HEK293T (cell line): ENCODE data around the gene SLC1A4.
"Not testable (repeated sequence)": the region's sequence is repeated elsewhere in the genome, so short reads cannot be mapped to it uniquely, and the experiment has no call there.

ENCODE experiments used
- CTCF ChIA-PET: fragments of 350-600 bp; formaldehyde crosslinking; extraction: SDS; loops from one replicate; lab custom pipeline; 2021; ENCODE audit warnings: antibody characterized with exemption, inconsistent platforms; lab: Yijun Ruan, JAX
- POLR2A ChIA-PET: fragments of 350-600 bp; formaldehyde crosslinking; extraction: SDS; loops from one replicate; lab custom pipeline; 2020; ENCODE audit warnings: antibody characterized with exemption, inconsistent platforms; lab: Yijun Ruan, JAX
- DNase-seq: peaks from one replicate; pipeline ENCODE4 v3.0.0; 2012; ENCODE audit warnings: mixed read lengths; ENCODE audit errors: extremely low spot score
- ARNT ChIP-seq: fragments of 450-650 bp; IDR thresholded peaks from 2 replicates; pipeline ENCODE4 v1.6.1; 2017; ENCODE audit warnings: mild to moderate bottlenecking
- BHLHE40 ChIP-seq: fragments of 450-650 bp; IDR thresholded peaks from 2 replicates; pipeline ENCODE4 v1.6.1; 2016; ENCODE audit warnings: mild to moderate bottlenecking, moderate library complexity, borderline replicate concordance
- CTBP1 ChIP-seq: fragments of 450-650 bp; IDR thresholded peaks from 2 replicates; pipeline ENCODE4 v1.6.1; 2016; ENCODE audit warnings: borderline replicate concordance
- ELF4 ChIP-seq: fragments of 450-650 bp; IDR thresholded peaks from 2 replicates; pipeline ENCODE4 v1.6.1; 2017; ENCODE audit warnings: antibody characterized with exemption
- FOXA1 ChIP-seq: fragments of 450-650 bp; IDR thresholded peaks from 2 replicates; pipeline ENCODE4 v1.6.1; 2016; ENCODE audit warnings: mild to moderate bottlenecking
- FOXK2 ChIP-seq: fragments of 450-650 bp; IDR thresholded peaks from 2 replicates; pipeline ENCODE4 v1.6.1; 2016; ENCODE audit warnings: mild to moderate bottlenecking
- FOXM1 ChIP-seq: fragments of 450-650 bp; IDR thresholded peaks from 2 replicates; pipeline ENCODE4 v1.6.1; 2017; ENCODE audit warnings: mild to moderate bottlenecking, borderline replicate concordance
- HDGF ChIP-seq: fragments of 450-650 bp; IDR thresholded peaks from 2 replicates; pipeline ENCODE4 v1.6.1; 2017; ENCODE audit warnings: antibody characterized with exemption, borderline replicate concordance
- L3MBTL2 ChIP-seq: fragments of 450-650 bp; conservative IDR thresholded peaks from 2 replicates; pipeline ENCODE4 v1.6.1; 2016; ENCODE audit warnings: mild to moderate bottlenecking
- LEF1 ChIP-seq: fragments of 450-650 bp; IDR thresholded peaks from 2 replicates; pipeline ENCODE4 v1.6.1; 2017; ENCODE audit warnings: mild to moderate bottlenecking, borderline replicate concordance
- NFRKB ChIP-seq: fragments of 450-650 bp; IDR thresholded peaks from 2 replicates; pipeline ENCODE4 v1.6.1; 2016; ENCODE audit warnings: mild to moderate bottlenecking, moderate library complexity
- SP1 ChIP-seq: fragments of 450-650 bp; IDR thresholded peaks from 2 replicates; pipeline ENCODE4 v1.6.1; 2017
- SUZ12 ChIP-seq: fragments of 450-650 bp; IDR thresholded peaks from 2 replicates; pipeline ENCODE4 v1.6.1; 2016; ENCODE audit warnings: mild to moderate bottlenecking
- TARDBP ChIP-seq: fragments of 450-650 bp; IDR thresholded peaks from 2 replicates; pipeline ENCODE4 v1.6.1; 2016
- ZNF384 ChIP-seq: fragments of 450-650 bp; IDR thresholded peaks from 2 replicates; pipeline ENCODE4 v1.6.1; 2016
- TF ChIP-seq, protein P1 (sequence below): fragments of 450-650 bp; IDR thresholded peaks from 2 replicates; pipeline ENCODE4 v1.6.1; 2016

SLC1A4 gene

GRCh38 chr2:64951306-64951953 is 37.8 kb upstream of the SLC1A4 start:
- TF ChIP-seq FOXK2 (no peak), TARDBP (no peak), ELF4 (no peak), SP1 (no peak), NFRKB (no peak), SUZ12 (no peak), LEF1 (no peak), HDGF (no peak), FOXA1 (no peak), L3MBTL2 (no peak), BHLHE40 (no peak), ARNT (no peak), FOXM1 (no peak), CTBP1 (no peak), ZNF384 (no peak)
- TF ChIP-seq, protein P1, sequence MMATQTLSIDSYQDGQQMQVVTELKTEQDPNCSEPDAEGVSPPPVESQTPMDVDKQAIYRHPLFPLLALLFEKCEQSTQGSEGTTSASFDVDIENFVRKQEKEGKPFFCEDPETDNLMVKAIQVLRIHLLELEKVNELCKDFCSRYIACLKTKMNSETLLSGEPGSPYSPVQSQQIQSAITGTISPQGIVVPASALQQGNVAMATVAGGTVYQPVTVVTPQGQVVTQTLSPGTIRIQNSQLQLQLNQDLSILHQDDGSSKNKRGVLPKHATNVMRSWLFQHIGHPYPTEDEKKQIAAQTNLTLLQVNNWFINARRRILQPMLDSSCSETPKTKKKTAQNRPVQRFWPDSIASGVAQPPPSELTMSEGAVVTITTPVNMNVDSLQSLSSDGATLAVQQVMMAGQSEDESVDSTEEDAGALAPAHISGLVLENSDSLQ = no peak
- no peak for DNase-seq
- ChIA-PET POLR2A (no interaction called here), CTCF (no interaction called here)

GRCh38 chr2:64952096-64952495 is 37.1 kb upstream of the SLC1A4 start:
- ChIA-PET POLR2A (no interaction called here), CTCF (no interaction called here)
- DNase-seq = no peak
- TF ChIP-seq FOXA1 = no peak
- no peak for TF ChIP-seq CTBP1
- TF ChIP-seq SUZ12 = no peak
- TF ChIP-seq L3MBTL2 = no peak
- no peak for TF ChIP-seq NFRKB

- TF ChIP-seq ARNT (no peak), ZNF384 (peak; percentile 53), CTBP1 (no peak)
- CTCF ChIA-PET = no interaction called here
- POLR2A ChIA-PET = no interaction called here
- DNase-seq = no peak
Observed at GRCh38 chr2:64952511-64953482, 36.4 kb upstream of the SLC1A4 start.

GRCh38 chr2:64955467-64955866 is 33.7 kb upstream of the SLC1A4 start:
- CTCF ChIA-PET = no interaction called here
- POLR2A ChIA-PET = no interaction called here
- DNase-seq = no peak
- TF ChIP-seq TARDBP = no peak

DNA sequence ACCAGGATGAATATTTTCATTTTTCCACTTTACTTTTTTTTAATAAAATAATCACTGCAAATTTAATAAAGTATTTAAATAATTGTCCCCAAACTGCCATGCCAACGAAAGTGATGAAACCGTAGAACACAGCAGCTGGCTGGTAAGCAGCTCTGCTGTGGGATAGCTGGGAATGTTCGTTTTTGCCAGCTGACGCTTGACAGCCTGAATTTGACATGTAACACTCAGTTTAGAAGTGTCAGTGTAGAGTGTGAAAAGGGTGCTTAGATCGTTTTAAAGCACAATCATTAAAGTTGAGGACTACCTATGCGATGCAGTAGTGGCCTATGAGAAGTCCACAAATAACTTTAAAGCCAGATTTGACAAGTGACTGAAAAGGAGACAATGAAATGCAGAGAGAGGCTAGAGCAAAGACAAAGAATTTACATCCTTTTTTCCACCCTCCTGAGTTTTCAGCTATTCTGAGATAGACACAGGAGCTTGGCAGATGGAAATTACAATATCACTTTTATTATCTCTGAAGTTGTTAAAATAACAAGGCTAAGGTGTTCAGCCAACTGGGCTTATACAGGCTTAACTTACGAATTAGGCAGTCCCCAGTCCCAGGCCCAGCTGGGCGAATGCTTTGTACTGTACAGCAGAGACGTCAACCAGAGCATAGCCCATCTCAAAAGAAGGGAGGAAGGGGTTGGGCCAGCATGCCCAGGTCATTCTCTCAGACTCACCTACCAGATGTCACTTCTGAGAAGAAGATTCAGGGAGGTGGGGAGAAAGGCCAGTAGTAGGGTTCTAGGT is 31.9 kb upstream of the SLC1A4 start:
- no peak for DNase-seq

DNA sequence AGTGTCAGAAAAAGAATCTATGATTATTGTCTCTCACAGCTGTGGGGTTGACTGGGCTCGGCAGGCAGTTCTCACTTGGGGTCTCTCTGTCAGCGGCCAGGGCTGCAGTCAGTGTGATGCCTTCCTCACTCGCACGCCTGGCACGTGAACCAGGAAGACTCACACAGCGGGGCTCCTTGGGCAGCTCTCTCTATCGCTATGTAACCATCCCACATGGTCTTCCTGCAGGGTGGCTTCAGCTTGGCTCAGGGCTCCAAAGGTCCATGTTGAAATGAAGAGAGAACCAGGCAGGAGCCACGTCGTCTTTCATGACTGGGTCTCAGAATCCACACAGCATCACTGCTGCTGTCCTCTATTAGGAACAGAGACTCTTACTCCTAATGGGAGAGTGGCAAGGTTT is 30.6 kb upstream of the SLC1A4 start:
- TF ChIP-seq FOXK2 = no peak
- TF ChIP-seq HDGF = no peak
- POLR2A ChIA-PET = no interaction called here
- no peak for DNase-seq
- CTCF ChIA-PET = no interaction called here

More for the DNA sequence above, 31.9 kb upstream of the SLC1A4 start:
- ChIA-PET POLR2A (no interaction called here), CTCF (no interaction called here)
- TF ChIP-seq L3MBTL2 (no peak), CTBP1 (no peak), FOXM1 (no peak), SP1 (no peak), SUZ12 (no peak), LEF1 (no peak)

DNA sequence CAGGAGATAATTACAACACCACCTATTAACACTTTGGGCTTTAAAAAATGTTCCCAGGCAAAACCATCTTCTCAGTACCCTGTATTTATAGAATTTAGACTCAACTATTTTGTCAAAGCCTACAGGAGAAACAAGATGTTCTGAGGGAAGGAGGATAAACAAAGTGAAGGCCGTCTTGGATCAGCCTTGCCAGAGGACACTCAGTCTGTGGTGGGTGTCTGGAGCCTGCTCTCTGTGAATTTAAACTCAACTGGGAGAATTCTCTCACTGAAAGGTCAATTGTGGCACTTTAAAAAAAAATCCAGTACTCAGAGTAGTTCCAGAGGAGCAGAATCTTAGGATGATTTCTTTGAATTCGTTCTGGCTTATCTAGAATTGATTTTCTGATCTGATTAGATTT is 28.4 kb upstream of the SLC1A4 start:
- CTCF ChIA-PET = no interaction called here
- POLR2A ChIA-PET = no interaction called here
- no peak for TF ChIP-seq FOXK2
- DNase-seq = no peak

GRCh38 chr2:64963138-64963537 is 26.1 kb upstream of the SLC1A4 start:
- DNase-seq, POLR2A ChIA-PET, CTCF ChIA-PET: not testable (repeated sequence)
